ENCODE measurements around the gene MMRN1.
"Not testable (repeated sequence)": the region's sequence is repeated elsewhere in the genome, so short reads cannot be mapped to it uniquely, and the experiment has no call there.

MMRN1 gene

DNA sequence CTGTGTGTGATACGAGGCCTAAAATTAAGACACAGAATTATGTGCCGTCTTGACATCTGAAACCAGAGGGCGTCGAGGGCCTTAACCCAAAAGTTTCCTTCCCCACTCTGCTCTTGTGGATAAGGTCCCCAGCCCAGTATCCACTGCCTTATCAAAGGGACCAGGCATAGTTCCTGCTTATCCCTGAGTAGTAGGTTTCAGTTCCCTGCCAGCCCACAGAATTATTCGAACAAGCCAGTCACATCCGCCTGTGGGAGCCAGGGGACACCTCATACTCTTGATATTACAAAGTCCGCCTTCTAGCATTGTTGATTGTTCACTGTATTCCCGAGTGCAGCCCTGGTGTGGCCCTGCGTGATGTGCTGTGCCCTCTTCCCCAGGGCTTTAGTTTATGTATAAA is 5.4 kb upstream of the MMRN1 start:
- in situ Hi-C loops (cut with HindIII; ENCODE audit: low pct_unique_long_range_greater_than_20kb, low sequenced_read_pairs) = no loop called here
- no peak for TF ChIP-seq JUND (IDR thresholded peaks at IDR 0.05; ENCODE audit: low read depth)
- no peak for DNase-seq (ENCODE audit: low read depth in 1 of 2, low spot score in 1 of 2)

DNA sequence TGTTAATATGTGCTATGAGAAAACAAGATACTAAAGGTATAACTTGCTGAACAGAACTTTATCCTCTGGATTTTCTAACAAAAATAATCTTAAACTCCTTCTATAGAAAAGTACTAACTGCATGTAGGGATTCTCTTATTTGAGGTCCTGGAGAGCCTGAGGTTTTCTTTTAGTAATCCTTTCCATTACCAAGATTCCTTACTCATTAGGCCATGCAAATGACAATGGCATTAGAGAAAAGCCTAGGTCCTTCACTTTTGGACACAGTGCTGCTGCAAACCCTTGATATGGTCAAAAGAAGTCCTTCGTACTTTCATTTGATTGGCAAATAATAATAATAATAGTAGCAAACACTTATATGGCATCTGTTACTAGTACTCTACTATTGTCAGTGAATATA is 3.2 kb downstream of the MMRN1 start:
- TF ChIP-seq JUND (IDR thresholded peaks at IDR 0.05; ENCODE audit: low read depth) = no peak
- in situ Hi-C loops (cut with HindIII; ENCODE audit: low pct_unique_long_range_greater_than_20kb, low sequenced_read_pairs) = no loop called here
- no peak for DNase-seq (ENCODE audit: low read depth in 1 of 2, low spot score in 1 of 2)

DNA sequence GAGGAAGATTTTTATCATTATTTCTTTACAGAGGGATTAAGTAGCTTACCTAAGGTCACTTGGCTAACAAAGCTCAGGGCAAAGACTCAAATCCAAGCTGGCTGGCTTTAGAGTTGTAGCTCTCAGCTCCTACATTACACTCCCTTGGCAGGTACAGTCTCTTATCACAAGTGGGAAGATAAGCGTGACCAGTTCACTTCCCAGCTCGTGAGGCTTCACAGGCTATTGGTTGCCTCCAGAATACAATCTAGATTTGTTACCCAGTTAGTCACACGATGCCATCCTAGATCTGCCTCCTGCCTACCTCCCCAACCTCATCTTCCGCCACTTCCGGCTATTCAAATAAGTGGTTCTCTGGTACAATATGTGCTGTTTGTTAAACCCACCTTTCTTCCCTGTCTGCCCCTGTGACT is 3.7 kb downstream of the MMRN1 start:
- DNase-seq (ENCODE audit: low read depth in 1 of 2, low spot score in 1 of 2) = peak in 1 of 2 experiments; percentile 22
- in situ Hi-C loops (cut with HindIII; ENCODE audit: low pct_unique_long_range_greater_than_20kb, low sequenced_read_pairs) = no loop called here
- no peak for TF ChIP-seq JUND (IDR thresholded peaks at IDR 0.05; ENCODE audit: low read depth)

DNA sequence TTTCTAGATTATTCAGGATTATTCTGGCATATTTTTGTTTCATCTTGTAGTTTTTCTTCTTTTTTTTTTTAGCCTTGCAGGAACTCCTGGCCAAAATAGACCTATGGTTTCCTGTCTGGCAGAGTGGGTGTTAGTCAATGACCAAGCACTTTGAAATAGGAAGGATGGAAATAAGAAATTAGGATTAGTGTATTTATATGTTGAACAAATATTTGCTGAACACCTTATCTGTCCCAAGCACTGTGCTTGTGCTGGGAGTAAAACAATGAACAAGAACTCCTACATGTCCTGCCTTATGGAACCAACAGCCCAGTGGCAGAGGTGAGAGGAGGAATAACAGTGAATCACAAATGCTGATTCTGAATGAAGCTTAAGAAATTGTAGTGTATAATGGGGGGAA is 4.5 kb downstream of the MMRN1 start:
- TF ChIP-seq JUND (IDR thresholded peaks at IDR 0.05; ENCODE audit: low read depth) = no peak
- in situ Hi-C loops (cut with HindIII; ENCODE audit: low pct_unique_long_range_greater_than_20kb, low sequenced_read_pairs) = no loop called here
- DNase-seq (ENCODE audit: low read depth in 1 of 2, low spot score in 1 of 2) = no peak

DNA sequence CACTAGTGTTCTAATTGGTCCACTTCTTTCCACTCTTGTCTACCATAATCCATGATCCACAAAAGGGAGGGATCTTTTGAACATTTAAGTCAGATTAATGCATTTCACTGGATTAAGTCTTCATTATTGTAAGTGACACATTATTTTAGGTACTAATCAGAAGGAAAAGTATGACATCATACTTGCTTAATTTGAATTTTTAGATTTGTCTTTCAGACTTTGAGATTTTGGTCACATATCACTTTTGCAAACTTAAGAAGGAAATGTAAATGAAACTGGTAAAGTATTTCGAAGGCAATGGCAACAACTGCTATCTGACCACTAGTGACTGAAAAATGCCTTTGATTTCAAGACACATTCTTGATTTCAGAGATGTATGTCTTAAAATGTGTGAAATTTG is 5.2 kb downstream of the MMRN1 start:
- in situ Hi-C loops (cut with HindIII; ENCODE audit: low pct_unique_long_range_greater_than_20kb, low sequenced_read_pairs) = no loop called here

DNA sequence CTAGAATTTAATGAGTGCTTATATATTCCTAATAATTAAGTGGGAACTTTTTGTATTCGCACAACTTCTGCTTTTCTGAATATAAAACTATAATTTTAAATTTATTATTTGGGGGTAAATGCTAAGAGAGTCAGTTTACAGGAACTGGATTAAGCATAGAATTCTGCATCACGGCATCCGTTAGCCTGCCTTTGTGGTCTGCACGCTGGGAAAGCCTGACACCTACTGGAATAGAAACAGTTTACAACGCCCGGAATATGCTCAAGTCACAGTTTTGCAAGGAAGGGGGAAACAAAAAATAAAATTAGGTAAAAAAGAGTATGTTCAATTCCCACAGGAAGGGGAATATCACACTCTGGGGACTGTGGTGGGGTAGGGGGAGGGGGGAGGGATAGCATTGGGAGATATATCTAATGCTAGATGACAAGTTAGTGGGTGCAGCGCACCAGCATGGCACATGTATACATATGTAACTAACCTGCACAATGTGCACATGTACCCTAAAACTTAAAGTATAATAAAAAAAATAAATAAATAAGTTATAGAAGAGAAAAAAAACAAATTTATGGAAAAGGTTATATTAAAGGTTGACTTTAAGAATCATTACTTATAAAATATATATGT is 7.3 kb downstream of the MMRN1 start:
- peak in 1 of 2 experiments; percentile 54 for DNase-seq (ENCODE audit: low read depth in 1 of 2, low spot score in 1 of 2)
- in situ Hi-C loops (cut with HindIII; ENCODE audit: low pct_unique_long_range_greater_than_20kb, low sequenced_read_pairs) = not testable (repeated sequence)

More for the DNA sequence above, 5.2 kb downstream of the MMRN1 start:
- no peak for TF ChIP-seq JUND (IDR thresholded peaks at IDR 0.05; ENCODE audit: low read depth)
- DNase-seq (ENCODE audit: low read depth in 1 of 2, low spot score in 1 of 2) = no peak

DNA sequence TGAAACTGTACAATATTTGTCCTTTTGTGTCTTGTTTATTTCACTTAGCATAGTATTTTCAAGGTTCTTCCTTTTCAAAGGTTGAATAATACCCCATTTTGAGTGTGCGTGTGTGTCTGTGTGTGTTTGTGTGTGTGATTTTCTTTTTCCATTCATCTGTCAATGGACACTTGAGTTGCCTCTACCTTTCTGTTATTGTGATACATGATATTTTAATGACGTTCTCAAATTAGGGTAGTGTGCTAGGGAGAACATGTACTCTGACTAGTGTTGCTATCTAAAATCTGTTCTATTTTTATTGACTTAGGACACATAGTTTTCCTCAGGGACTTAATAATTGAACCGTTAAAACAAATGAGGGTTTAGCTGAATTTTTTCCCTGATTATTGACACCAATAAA is 9.9 kb downstream of the MMRN1 start:
- in situ Hi-C loops (cut with HindIII; ENCODE audit: low pct_unique_long_range_greater_than_20kb, low sequenced_read_pairs) = no loop called here
- no peak for DNase-seq (ENCODE audit: low read depth in 1 of 2, low spot score in 1 of 2)
- no peak for TF ChIP-seq JUND (IDR thresholded peaks at IDR 0.05; ENCODE audit: low read depth)

DNA sequence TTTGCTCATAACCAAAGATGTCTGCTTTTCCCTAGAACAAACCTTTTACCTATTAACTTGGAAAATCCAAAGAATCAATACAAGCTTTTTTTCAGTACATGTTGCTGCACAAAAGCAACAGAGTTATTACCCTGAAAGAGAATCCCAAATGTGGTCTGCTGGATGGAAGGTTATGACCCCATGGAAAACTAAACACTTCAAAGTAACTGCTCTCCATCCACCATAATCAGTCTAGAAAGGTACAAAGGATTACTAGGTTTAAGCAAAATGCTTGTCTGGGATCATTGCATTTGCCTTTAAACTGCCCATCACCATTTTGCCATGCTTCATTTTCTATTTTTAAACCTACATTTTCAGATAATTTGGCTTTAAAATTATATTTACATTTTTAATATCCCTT is 11.7 kb downstream of the MMRN1 start:
- in situ Hi-C loops (cut with HindIII; ENCODE audit: low pct_unique_long_range_greater_than_20kb, low sequenced_read_pairs) = no loop called here
- no peak for TF ChIP-seq JUND (IDR thresholded peaks at IDR 0.05; ENCODE audit: low read depth)
- no peak for DNase-seq (ENCODE audit: low read depth in 1 of 2, low spot score in 1 of 2)

DNA sequence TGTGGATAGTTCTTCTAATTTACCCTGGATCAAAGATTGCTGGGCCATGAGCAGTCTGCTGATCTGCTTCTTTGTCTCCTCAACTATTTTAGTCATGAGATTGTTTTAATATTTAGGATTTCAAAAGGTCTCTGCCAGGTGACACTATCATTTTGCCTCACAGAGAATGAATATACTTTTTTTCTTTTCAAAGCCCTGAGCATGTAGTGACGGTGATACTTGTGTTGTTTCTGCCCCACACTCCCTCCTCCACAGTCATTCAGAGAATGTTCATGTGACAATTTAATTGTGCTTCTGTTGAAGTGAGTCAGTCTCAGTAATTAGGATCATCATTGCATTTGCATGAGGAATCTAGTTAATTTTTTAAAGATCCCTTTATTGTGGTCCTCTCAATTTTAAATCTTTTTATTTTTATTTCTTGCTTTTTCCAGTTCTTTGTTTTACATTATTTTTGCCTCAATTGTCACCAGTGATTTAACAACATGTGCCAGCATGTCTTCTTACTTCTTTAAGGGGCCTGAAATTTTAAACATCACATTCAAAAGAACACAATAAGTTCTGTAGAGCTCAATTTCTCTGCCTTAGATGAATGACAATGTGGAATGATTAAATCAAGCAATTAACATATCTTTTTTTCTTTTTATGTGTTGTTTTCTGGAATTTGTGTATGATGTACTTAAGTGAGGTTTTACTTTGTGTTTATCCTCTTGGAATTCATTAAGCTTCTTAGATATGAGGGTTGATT is 12.3 kb downstream of the MMRN1 start:
- no peak for TF ChIP-seq JUND (IDR thresholded peaks at IDR 0.05; ENCODE audit: low read depth)
- in situ Hi-C loops (cut with HindIII; ENCODE audit: low pct_unique_long_range_greater_than_20kb, low sequenced_read_pairs) = no loop called here
- no peak for DNase-seq (ENCODE audit: low read depth in 1 of 2, low spot score in 1 of 2)

DNA sequence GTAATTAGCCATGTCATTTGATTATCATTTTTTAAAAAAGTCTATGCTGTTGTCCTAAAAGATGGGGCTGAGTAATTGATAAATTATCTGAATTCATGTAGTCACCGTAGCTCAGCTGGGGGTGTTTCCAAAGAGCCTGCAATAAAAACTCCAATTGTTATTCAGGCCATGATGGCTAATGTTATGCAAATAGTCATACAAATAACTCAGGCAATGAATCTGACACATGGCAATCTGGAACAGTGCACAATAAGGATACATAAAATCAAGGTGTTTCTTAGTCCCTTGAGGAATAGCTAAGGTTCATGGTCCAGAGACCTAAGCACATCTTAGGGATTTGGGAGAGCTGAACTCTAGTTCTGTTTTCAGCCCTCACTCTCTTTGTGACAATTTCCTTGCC is 15.2 kb downstream of the MMRN1 start:
- no peak for TF ChIP-seq JUND (IDR thresholded peaks at IDR 0.05; ENCODE audit: low read depth)
- in situ Hi-C loops (cut with HindIII; ENCODE audit: low pct_unique_long_range_greater_than_20kb, low sequenced_read_pairs) = no loop called here
- no peak for DNase-seq (ENCODE audit: low read depth in 1 of 2, low spot score in 1 of 2)

DNA sequence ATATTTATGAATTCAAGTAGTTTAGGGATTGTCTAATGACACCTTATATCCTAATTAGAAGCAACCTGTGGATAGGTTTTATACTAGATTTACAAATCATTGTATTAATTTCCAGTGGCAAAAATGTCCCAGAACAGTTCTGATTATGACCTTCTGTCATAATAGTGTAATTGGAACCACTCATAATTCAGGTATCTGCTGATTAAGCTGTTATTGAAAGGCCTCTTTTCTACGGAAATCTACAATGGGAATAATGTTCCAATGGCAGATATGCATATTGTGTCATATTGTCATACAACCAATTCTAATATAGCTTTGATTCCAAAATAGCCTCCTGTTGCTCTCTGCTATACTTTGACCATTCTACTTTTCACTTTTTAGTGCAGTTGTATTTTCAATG is 19.0 kb downstream of the MMRN1 start:
- no peak for DNase-seq (ENCODE audit: low read depth in 1 of 2, low spot score in 1 of 2)
- TF ChIP-seq JUND (IDR thresholded peaks at IDR 0.05; ENCODE audit: low read depth) = no peak
- in situ Hi-C loops (cut with HindIII; ENCODE audit: low pct_unique_long_range_greater_than_20kb, low sequenced_read_pairs) = no loop called here

DNA sequence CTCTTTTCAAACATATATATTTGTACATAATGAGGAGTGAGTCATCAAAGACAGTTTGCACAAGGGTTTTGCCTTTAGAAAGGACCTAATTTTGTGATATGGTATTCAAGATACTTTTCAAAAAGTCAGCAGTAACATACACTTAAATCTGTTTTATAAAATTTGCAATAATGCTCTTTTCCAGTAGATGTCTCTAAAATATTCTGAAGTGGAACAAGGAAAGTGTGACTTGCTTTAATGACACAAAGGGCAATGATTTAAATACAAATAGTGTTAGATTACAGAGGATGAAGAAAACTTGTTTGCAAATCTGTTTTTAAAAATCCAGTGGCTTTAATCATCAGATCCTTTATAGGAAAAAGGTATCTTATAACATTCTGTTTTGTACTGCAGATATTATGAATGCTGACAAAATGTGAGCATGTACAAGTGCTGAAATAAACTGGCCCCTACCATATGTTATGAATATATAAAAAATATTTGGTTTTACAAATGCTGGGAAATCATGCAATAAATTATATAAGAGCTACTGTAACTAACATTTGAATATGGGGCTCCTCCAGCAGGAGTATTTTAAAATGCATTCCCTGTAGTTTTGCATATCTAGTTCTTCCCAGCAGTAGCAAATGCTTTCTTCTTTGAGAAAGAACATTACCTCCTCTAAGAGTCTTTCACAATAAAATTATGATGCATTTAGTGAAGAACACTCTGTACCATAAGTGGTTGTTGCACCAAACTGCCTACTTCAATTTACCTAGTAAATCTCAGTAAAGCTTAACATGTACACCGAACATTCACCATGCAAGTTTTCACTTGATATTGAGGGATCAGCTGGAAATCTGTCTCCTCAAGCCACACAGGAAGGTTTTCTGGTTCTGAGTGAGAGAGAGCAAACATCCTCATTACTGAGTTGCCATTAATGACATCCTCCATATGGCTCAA is 20.2 kb downstream of the MMRN1 start:
- no peak for TF ChIP-seq JUND (IDR thresholded peaks at IDR 0.05; ENCODE audit: low read depth)
- DNase-seq (ENCODE audit: low read depth in 1 of 2, low spot score in 1 of 2) = no peak
- in situ Hi-C loops (cut with HindIII; ENCODE audit: low pct_unique_long_range_greater_than_20kb, low sequenced_read_pairs) = no loop called here

DNA sequence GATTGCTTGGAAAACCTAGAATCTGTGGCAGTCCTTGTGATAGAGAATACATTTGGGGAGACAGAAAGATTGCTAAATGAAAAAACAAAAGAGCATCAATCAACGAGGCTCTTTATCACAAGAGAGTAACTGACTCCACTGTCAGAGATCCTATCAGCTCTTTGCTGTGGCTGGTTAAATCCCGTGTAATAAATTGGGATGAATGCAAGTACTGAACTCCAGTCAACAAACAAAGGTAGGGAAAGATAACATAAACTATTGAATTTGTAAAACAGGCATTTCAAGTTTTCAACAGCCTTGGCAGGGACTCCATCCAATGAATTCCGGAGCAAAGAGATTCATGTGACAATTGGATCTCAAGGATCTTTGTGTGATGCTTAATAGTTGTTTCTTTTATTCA is 21.3 kb downstream of the MMRN1 start:
- no peak for TF ChIP-seq JUND (IDR thresholded peaks at IDR 0.05; ENCODE audit: low read depth)
- in situ Hi-C loops (cut with HindIII; ENCODE audit: low pct_unique_long_range_greater_than_20kb, low sequenced_read_pairs) = no loop called here
- DNase-seq (ENCODE audit: low read depth in 1 of 2, low spot score in 1 of 2) = peak in 1 of 2 experiments; percentile 48
